Left cardiac atrium (tissue), 2 donors: Measurements from ENCODE around the gene PRG2. TPM values are rescaled to one million over a fixed set of nuclear protein-coding genes. Genes with fewer than 3 reads are reported as not detected.

Experiments
- total RNA-seq, 2 donors: library from RNA; stranded (reverse); fragmentation: NEBNext Ultra II Directional; extraction: Animal tissue kit (Norgen Biotek cat#: 25700); gene quantifications; one replicate each; pipeline ENCODE4 v1.2.1, GENCODE V29; 2021
- donor health status: DM: no; HTN: yes; CAD: no; lungs with severe emphysema.
- donor health status: DM: yes; HTN: yes; CAD: no.

The PRG2 gene
- total RNA-seq, 2 donors from 2014 or later: not detected

Other genes with a start within 250 kb of the PRG2 start
- gene LRRC55, start 208.7 kb downstream of the PRG2 start, total RNA-seq: under 1 TPM in 1 of 2 donors, not detected in 1; 0.12 TPM
- 10 to 100 TPM; 20.2 to 21.6 TPM for gene APLNR, start 153.4 kb downstream of the PRG2 start, total RNA-seq
- 10 to 100 TPM; 73.6 to 82.6 TPM for gene TNKS1BP1, start 65.7 kb downstream of the PRG2 start, total RNA-seq
- gene SSRP1, start 54.8 kb downstream of the PRG2 start, total RNA-seq: 10 to 100 TPM; 34.7 to 45.5 TPM
- 1 to 10 TPM in 1 of 2 donors, under 1 TPM in 1; 0.84 to 1.7 TPM for gene P2RX3, start 52.3 kb downstream of the PRG2 start, total RNA-seq
- gene PRG3, start 9.5 kb downstream of the PRG2 start, total RNA-seq: not detected
- gene SLC43A3, start 36.5 kb upstream of the PRG2 start, total RNA-seq: 10 to 100 TPM; 39.3 to 46.7 TPM
- 1 to 10 TPM; 1.9 to 2.4 TPM for gene RTN4RL2, start 69.9 kb upstream of the PRG2 start, total RNA-seq
- gene SLC43A1, start 125.1 kb upstream of the PRG2 start, total RNA-seq: 1 to 10 TPM; 5.8 to 7.2 TPM
- 10 to 100 TPM; 58.0 to 58.9 TPM for gene TIMM10, start 140.1 kb upstream of the PRG2 start, total RNA-seq
- not detected for gene SMTNL1, start 146.9 kb upstream of the PRG2 start, total RNA-seq
- gene UBE2L6, start 177.0 kb upstream of the PRG2 start, total RNA-seq: 10 to 100 TPM; 28.9 to 30.0 TPM
- gene SERPING1, start 207.0 kb upstream of the PRG2 start, total RNA-seq: 100 to 1,000 TPM; 198 to 266 TPM